DND-41 (cell line): ENCODE data around the gene RNGTT.

Experiments
- ATAC-seq: fragments of 200-7000 bp; cut with Tn5 transposase; 3 replicates; pipeline ENCODE4 v1.9.1; 2021; ENCODE audit warnings: low read depth; ENCODE audit not compliant: insufficient read depth
- DNase-seq: peaks from one replicate; pipeline ENCODE4 v3.0.0-alpha.2; 2020
- H2AFZ ChIP-seq: 2 replicates; pipeline ENCODE4 v1.6.0; 2012; ENCODE audit warnings: low read depth, low read length
- H3K27ac ChIP-seq: 2 replicates; pipeline ENCODE4 v1.5.1; 2012; ENCODE audit warnings: low read length, inconsistent platforms
- H3K27me3 ChIP-seq: fragments of 200-600 bp; sonication (generic); 2 replicates; pipeline ENCODE4 v1.6.0; 2012; ENCODE audit warnings: low read length, mild to moderate bottlenecking, inconsistent platforms; ENCODE audit not compliant: insufficient read depth, poor library complexity
- H3K36me3 ChIP-seq: 2 replicates; pipeline ENCODE4 v1.5.1; 2012; ENCODE audit warnings: low read length, inconsistent platforms; ENCODE audit not compliant: insufficient read depth
- H3K4me1 ChIP-seq: 2 replicates; pipeline ENCODE4 v1.5.1; 2012; ENCODE audit warnings: mild to moderate bottlenecking, low read length; ENCODE audit not compliant: insufficient read depth
- H3K4me2 ChIP-seq: 2 replicates; pipeline ENCODE4 v1.6.0; 2012; ENCODE audit warnings: mild to moderate bottlenecking, moderate library complexity, low read length, inconsistent platforms; ENCODE audit not compliant: insufficient read depth
- H3K4me3 ChIP-seq, 2 experiments: fragments of 200-600 bp in 1 of 2; shearing (Covaris generic) in 1 of 2; 2 replicates each; pipeline ENCODE4 v1.5.1; 2012 to 2016; ENCODE audit warnings: inconsistent platforms in 2 of 2, low read length in 2 of 2, mild to moderate bottlenecking in 2 of 2, low read depth in 1 of 2, moderate library complexity in 1 of 2
- H3K79me2 ChIP-seq: 2 replicates; pipeline ENCODE4 v1.6.0; 2012; ENCODE audit warnings: low read length, inconsistent platforms; ENCODE audit not compliant: insufficient read depth
- H3K9ac ChIP-seq: 2 replicates; pipeline ENCODE4 v1.6.0; 2012; ENCODE audit warnings: low read depth, mild to moderate bottlenecking, inconsistent platforms, low read length, moderate library complexity
- H3K9me3 ChIP-seq: 2 replicates; pipeline ENCODE4 v1.5.1; 2012; ENCODE audit warnings: low read length, moderate library complexity, mild to moderate bottlenecking, inconsistent platforms; ENCODE audit not compliant: insufficient read depth, severe bottlenecking
- H4K20me1 ChIP-seq: 2 replicates; pipeline ENCODE4 v1.6.0; 2012; ENCODE audit warnings: low read length; ENCODE audit not compliant: insufficient read depth
- CTCF ChIP-seq: IDR thresholded peaks from 2 replicates; pipeline ENCODE4 v1.5.1; 2012; ENCODE audit warnings: borderline replicate concordance, low read length, moderate library complexity, mild to moderate bottlenecking; ENCODE audit not compliant: poor library complexity, severe bottlenecking; ENCODE audit errors: extremely low read depth
- EZH2 ChIP-seq: IDR thresholded peaks from 3 replicates; pipeline ENCODE4 v1.6.1; 2012; ENCODE audit warnings: borderline replicate concordance, low read depth, mild to moderate bottlenecking, moderate library complexity, low read length, inconsistent platforms; ENCODE audit not compliant: severe bottlenecking

Gene RNGTT

DNA sequence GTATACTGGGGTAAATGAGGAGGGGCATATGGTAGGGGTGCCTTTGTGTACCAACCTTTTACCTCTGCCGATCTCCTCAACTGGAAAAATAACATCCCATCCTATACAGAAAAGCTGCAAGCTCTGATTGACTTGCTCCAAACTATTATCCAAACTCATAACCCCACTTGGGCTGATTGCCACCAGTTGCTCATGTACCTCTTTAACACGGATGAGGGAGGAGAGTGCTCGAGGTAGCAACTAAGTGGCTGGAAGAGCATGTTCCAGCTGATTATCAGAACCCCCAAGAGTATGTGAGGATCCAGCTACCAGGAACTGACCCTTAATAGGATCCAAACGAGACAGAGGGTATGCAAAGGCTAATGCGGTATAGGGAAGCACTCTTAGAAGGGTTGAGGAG lies 299.6 kb downstream of the RNGTT start:
- H3K4me1 ChIP-seq = no peaks in the 10 kb centered on the region
- ATAC-seq (no peak), DNase-seq (no peak)
- H3K4me2 ChIP-seq = no peak overlapping the region
- no peak overlapping the region for H3K27ac ChIP-seq
- no peak overlapping the region for H2AFZ ChIP-seq
- H3K79me2 ChIP-seq = no peaks in the 10 kb centered on the region
- peaks cover 33% of the 10 kb centered on the region for H3K9me3 ChIP-seq
- no peaks in the 10 kb centered on the region for H4K20me1 ChIP-seq
- H3K36me3 ChIP-seq = peaks cover 20% of the 10 kb centered on the region
- H3K27me3 ChIP-seq = no peaks in the 10 kb centered on the region
- TF ChIP-seq EZH2 (no peak), CTCF (no peak)
- no peak overlapping the region for H3K9ac ChIP-seq
- H3K4me3 ChIP-seq = no peak overlapping the region

- Histone ChIP-seq H2AFZ (no peak overlapping the region), H3K9me3 (peaks cover 44% of the 10 kb centered on the region), H4K20me1 (no peaks in the 10 kb centered on the region), H3K4me3 (no peak overlapping the region), H3K4me1 (no peaks in the 10 kb centered on the region), H3K36me3 (peaks cover 30% of the 10 kb centered on the region), H3K79me2 (0 out of 2 replicates have a peak, but pooled peaks cover 5% of the 10 kb centered on the region), H3K4me2 (no peak overlapping the region), H3K27ac (no peak overlapping the region), H3K9ac (no peak overlapping the region), H3K27me3 (no peaks in the 10 kb centered on the region)
- ATAC-seq (no peak), DNase-seq (no peak)
- TF ChIP-seq CTCF = no peak
- TF ChIP-seq EZH2 = no peak
These were observed 300.7 kb downstream of the RNGTT start for GRCh38 chr6:88662653-88663174.

- DNase-seq (no peak), ATAC-seq (no peak)
- H3K4me1 ChIP-seq = no peaks in the 10 kb centered on the region
- no peak overlapping the region for H3K9ac ChIP-seq
- TF ChIP-seq EZH2 (no peak), CTCF (no peak)
- H3K27me3 ChIP-seq = no peaks in the 10 kb centered on the region
- H3K4me2 ChIP-seq = no peak overlapping the region
- H3K79me2 ChIP-seq = 0 out of 2 replicates have a peak, but pooled peaks cover 5% of the 10 kb centered on the region
- peaks cover 49% of the 10 kb centered on the region for H3K9me3 ChIP-seq
- no peak overlapping the region for H3K4me3 ChIP-seq
- no peak overlapping the region for H3K27ac ChIP-seq
- H3K36me3 ChIP-seq = peaks cover 34% of the 10 kb centered on the region
- no peaks in the 10 kb centered on the region for H4K20me1 ChIP-seq
- no peak overlapping the region for H2AFZ ChIP-seq
These were observed 301.2 kb downstream of the RNGTT start for GRCh38 chr6:88662163-88662580.

GRCh38 chr6:88661136-88661535 lies 302.3 kb downstream of the RNGTT start:
- Histone ChIP-seq H3K79me2 (0 out of 2 replicates have a peak, but pooled peaks cover 5% of the 10 kb centered on the region), H3K4me2 (no peak overlapping the region), H3K9ac (no peak overlapping the region), H2AFZ (no peak overlapping the region), H3K4me3 (no peak overlapping the region), H4K20me1 (no peaks in the 10 kb centered on the region), H3K9me3 (peaks cover 53% of the 10 kb centered on the region), H3K27me3 (no peaks in the 10 kb centered on the region), H3K36me3 (peaks cover 25% of the 10 kb centered on the region), H3K4me1 (no peaks in the 10 kb centered on the region), H3K27ac (no peak overlapping the region)
- no peak for TF ChIP-seq CTCF
- TF ChIP-seq EZH2 = no peak
- DNase-seq = no peak
- ATAC-seq = no peak
